Measurements from ENCODE around the gene TMEM63A.
"Not testable (repeated sequence)": the region's sequence is repeated elsewhere in the genome, so short reads cannot be mapped to it uniquely, and the experiment has no call there.

TMEM63A gene

DNA sequence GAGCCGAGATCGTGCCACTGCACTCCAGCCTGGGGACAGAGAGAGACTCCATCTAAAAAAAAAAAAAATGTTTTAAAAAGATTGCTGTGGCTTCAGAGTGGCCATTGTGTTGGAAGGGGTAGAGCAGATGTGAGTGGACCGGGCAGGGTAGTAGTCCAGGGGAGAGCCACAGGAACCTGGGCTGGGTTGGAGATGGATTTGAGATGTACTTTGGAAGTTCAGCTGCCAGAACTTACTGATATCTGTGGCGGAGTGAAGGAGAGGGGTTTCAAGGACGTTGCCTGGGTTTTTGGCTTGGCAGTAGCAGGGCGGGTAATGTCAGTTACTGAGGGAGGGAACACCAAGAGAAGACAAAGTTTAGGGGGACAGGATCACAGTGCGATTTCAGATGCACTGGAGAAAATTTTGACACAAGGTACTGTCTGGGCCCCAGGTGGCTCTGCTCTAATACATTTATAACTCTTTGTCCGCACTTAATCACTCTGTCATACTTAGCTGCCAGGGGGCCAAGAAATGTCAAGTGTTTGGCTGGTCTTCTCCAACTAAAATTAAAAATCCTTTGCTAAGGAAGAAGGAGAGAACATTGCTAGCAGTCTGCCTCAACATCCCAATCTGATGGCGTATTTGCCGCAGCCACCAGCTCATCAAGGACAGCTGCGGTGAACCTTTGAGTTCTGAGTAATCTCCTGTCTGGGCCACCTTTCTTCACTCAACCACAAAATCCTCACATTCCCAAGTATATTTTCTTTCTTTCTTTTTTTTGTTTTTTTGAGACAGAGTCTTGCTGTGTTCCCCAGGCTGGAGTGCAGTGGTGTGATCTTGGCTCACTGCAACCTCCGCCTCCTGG is 62.6 kb downstream of the TMEM63A start:
- Histone ChIP-seq H3K9me3 (ENCODE audit: insufficient read depth, low read depth, low read length) (no peaks in the 10 kb centered on the region), H3K4me3 (ENCODE audit: low read length) (no peak overlapping the region), H3K27ac (ENCODE audit: low read length) (peak overlapping the region; percentile 16), H3K27me3 (ENCODE audit: insufficient read depth, low read length) (no peaks in the 10 kb centered on the region), H3K9ac (ENCODE audit: low read depth, low read length) (no peak overlapping the region), H3K4me1 (ENCODE audit: insufficient read depth, low read length) (peaks cover 26% of the 10 kb centered on the region), H3K36me3 (ENCODE audit: insufficient read depth, low read depth, low read length) (no peaks in the 10 kb centered on the region)

DNA sequence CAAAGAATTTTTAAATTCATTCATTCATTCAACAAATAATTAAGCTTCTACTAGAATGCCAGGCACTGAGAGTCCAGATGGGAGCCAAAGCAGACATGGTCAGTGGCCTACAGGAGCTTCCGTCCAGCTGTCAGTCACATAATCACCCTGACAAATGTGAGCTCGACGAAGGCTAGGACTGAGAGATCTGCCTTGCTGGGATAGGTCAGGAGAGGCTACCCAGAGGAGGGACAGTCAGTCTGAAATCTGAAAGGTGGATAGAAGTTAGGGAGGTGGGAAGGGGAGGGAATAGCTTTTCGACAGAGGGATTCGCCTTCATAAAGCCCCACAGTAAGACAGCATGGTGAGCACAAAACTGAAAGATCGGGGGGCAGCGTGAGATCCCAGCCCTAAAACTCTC is 64.0 kb downstream of the TMEM63A start:
- Histone ChIP-seq H3K27ac (ENCODE audit: low read length) (peak overlapping the region; percentile 60), H3K4me3 (ENCODE audit: low read length) (no peak overlapping the region), H3K4me1 (ENCODE audit: insufficient read depth, low read length) (peaks cover 29% of the 10 kb centered on the region), H3K9me3 (ENCODE audit: insufficient read depth, low read depth, low read length) (no peaks in the 10 kb centered on the region), H3K36me3 (ENCODE audit: insufficient read depth, low read depth, low read length) (no peaks in the 10 kb centered on the region), H3K9ac (ENCODE audit: low read depth, low read length) (peak overlapping the region; percentile 63; the same call in 1 of the 2 replicates), H3K27me3 (ENCODE audit: insufficient read depth, low read length) (no peaks in the 10 kb centered on the region)

DNA sequence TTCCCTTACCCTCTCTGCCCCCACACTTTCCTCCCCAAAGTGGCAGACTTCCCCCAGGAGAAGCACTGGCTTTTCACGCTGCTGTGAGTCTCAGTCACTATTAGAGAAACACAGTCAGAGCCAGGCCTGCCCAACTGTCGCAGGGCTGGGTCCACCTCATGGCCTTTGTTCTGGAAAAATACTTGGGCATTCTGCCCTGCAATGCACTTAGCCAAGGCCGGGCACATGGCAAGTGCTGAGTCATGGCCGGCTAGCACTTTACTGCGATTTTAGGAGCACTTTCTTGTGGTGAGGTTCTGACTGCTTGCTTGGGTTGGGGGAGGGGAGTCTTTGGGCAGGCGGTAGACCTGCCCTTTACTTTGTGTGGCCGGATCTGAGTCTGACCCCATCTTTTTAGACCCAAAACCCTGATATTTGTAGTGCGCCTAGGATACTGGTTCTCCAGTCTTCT is 64.5 kb downstream of the TMEM63A start:
- H3K36me3 ChIP-seq (ENCODE audit: insufficient read depth, low read depth, low read length), result 0 out of 2 replicates have a peak, but pooled peaks cover 2% of the 10 kb centered on the region
- peak overlapping the region; percentile 63; the same call in 1 of the 2 replicates for H3K9ac ChIP-seq (ENCODE audit: low read depth, low read length)
- H3K9me3 ChIP-seq (ENCODE audit: insufficient read depth, low read depth, low read length), result no peaks in the 10 kb centered on the region
- peaks cover 35% of the 10 kb centered on the region for H3K4me1 ChIP-seq (ENCODE audit: insufficient read depth, low read length)
- no peak overlapping the region for H3K4me3 ChIP-seq (ENCODE audit: low read length)
- no peaks in the 10 kb centered on the region for H3K27me3 ChIP-seq (ENCODE audit: insufficient read depth, low read length)
- peak overlapping the region; percentile 60 for H3K27ac ChIP-seq (ENCODE audit: low read length)

DNA sequence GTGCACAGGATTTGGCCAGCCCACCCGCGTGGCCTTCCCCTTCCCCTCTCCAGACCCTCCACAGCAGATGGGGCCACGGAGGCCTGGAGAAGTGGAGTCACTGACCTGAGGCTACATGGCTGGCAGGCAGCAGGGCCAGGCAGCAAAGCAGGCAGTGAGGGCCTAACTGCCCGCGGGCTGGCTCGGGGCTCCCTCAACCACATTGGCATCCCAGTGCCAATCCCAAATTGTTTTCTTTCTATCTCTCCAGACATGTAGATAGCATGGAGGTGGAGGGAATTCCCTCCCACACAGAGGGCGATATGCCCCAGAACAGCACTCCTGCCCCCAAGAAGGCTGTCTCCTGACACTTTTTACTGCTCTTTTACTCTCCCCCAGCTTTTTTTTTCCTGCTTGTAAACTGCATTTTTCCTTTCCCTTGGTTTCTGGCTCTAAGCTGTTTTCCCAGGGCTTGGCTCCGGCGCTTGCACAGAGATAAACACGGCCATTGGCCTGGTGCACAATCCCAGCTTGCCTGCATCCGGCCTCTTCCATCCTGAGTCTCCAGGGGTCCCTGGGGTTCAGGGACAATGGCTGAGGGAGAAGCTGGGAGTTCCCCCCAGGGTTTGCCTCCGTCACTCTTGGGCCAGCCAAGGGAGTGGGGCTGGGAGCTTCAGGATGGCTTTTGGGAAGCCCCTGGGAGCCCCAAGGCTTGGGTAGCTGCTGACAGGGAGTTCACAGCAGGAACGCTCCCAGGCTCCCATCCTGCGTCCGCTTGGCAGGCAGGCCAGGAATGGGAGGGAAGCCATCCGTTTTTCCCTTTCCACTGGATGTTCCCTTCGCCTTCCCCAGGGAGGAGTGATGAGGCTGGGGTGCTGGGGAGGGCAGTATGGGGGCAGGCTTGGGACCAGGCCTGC is 65.3 kb downstream of the TMEM63A start:
- Histone ChIP-seq H3K4me3 (ENCODE audit: low read length) (no peak overlapping the region), H3K36me3 (ENCODE audit: insufficient read depth, low read depth, low read length) (0 out of 2 replicates have a peak, but pooled peaks cover 5% of the 10 kb centered on the region), H3K9ac (ENCODE audit: low read depth, low read length) (peak overlapping the region; percentile 63; the same call in 1 of the 2 replicates), H3K9me3 (ENCODE audit: insufficient read depth, low read depth, low read length) (no peaks in the 10 kb centered on the region), H3K27ac (ENCODE audit: low read length) (peak overlapping the region; percentile 60), H3K27me3 (ENCODE audit: insufficient read depth, low read length) (peaks cover 2% of the 10 kb centered on the region; the same call in 1 of the 2 replicates), H3K4me1 (ENCODE audit: insufficient read depth, low read length) (peaks cover 36% of the 10 kb centered on the region)

DNA sequence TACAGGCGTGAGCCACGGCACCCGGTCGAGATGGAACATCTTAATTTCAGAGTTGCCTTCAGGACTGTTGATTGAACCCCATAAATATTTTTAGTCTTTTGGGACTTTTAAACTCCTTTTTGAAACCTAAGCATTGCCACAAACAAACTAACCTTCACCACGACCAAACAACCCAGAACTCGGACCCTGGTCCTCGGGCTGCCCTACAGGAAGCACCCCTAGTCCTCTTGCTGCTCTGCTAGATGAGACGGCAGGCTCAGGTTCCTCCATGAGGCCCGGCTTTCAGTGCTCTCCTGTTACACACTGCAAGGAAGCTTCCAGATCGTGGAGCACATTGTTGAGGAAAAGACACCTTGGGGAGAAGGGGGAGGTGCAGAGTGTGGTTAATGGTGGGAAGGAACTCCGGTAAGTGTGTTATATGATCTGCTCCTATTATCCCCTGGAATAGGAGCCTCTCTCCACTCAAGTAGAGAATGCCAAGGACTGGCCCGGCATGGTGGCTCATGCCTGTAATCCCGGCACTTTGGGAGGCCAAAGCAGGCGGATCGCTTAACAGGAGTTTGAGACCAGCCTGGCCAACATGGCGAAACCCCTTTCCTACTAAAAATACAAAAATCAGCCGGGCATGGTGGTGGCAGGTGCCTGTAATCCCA is 66.5 kb downstream of the TMEM63A start:
- Histone ChIP-seq H3K27ac (ENCODE audit: low read length) (no peak overlapping the region), H3K9ac (ENCODE audit: low read depth, low read length) (no peak overlapping the region), H3K9me3 (ENCODE audit: insufficient read depth, low read depth, low read length) (no peaks in the 10 kb centered on the region), H3K27me3 (ENCODE audit: insufficient read depth, low read length) (peaks cover 14% of the 10 kb centered on the region), H3K36me3 (ENCODE audit: insufficient read depth, low read depth, low read length) (0 out of 2 replicates have a peak, but pooled peaks cover 5% of the 10 kb centered on the region), H3K4me1 (ENCODE audit: insufficient read depth, low read length) (peaks cover 44% of the 10 kb centered on the region), H3K4me3 (ENCODE audit: low read length) (no peak overlapping the region)

GRCh38 chr1:225815090-225815489 is 67.1 kb downstream of the TMEM63A start:
- H3K36me3 ChIP-seq (ENCODE audit: insufficient read depth, low read depth, low read length); H3K4me3 ChIP-seq (ENCODE audit: low read length); H3K9me3 ChIP-seq (ENCODE audit: insufficient read depth, low read depth, low read length); H3K9ac ChIP-seq (ENCODE audit: low read depth, low read length); H3K27ac ChIP-seq (ENCODE audit: low read length): not testable (repeated sequence)
- Histone ChIP-seq H3K27me3 (ENCODE audit: insufficient read depth, low read length) (peaks cover 15% of the 10 kb centered on the region), H3K4me1 (ENCODE audit: insufficient read depth, low read length) (peaks cover 44% of the 10 kb centered on the region)

- Histone ChIP-seq H3K27ac (ENCODE audit: low read length) (no peak overlapping the region), H3K4me3 (ENCODE audit: low read length) (no peak overlapping the region), H3K4me1 (ENCODE audit: insufficient read depth, low read length) (peaks cover 44% of the 10 kb centered on the region), H3K9me3 (ENCODE audit: insufficient read depth, low read depth, low read length) (no peaks in the 10 kb centered on the region), H3K36me3 (ENCODE audit: insufficient read depth, low read depth, low read length) (0 out of 2 replicates have a peak, but pooled peaks cover 5% of the 10 kb centered on the region), H3K9ac (ENCODE audit: low read depth, low read length) (no peak overlapping the region), H3K27me3 (ENCODE audit: insufficient read depth, low read length) (peaks cover 17% of the 10 kb centered on the region)
Observed at GRCh38 chr1:225814381-225814780, 67.8 kb downstream of the TMEM63A start.

- peaks cover 26% of the 10 kb centered on the region for H3K27me3 ChIP-seq (ENCODE audit: insufficient read depth, low read length)
- H3K9me3 ChIP-seq (ENCODE audit: insufficient read depth, low read depth, low read length), result no peaks in the 10 kb centered on the region
- H3K9ac ChIP-seq (ENCODE audit: low read depth, low read length), result no peak overlapping the region
- H3K27ac ChIP-seq (ENCODE audit: low read length), result no peak overlapping the region
- 0 out of 2 replicates have a peak, but pooled peaks cover 5% of the 10 kb centered on the region for H3K36me3 ChIP-seq (ENCODE audit: insufficient read depth, low read depth, low read length)
- no peak overlapping the region for H3K4me3 ChIP-seq (ENCODE audit: low read length)
- H3K4me1 ChIP-seq (ENCODE audit: insufficient read depth, low read length), result peaks cover 42% of the 10 kb centered on the region
Observed at GRCh38 chr1:225813214-225813964, 68.8 kb downstream of the TMEM63A start.

GRCh38 chr1:225812488-225813213 is 69.5 kb downstream of the TMEM63A start:
- Histone ChIP-seq H3K9me3 (ENCODE audit: insufficient read depth, low read depth, low read length) (no peaks in the 10 kb centered on the region), H3K27ac (ENCODE audit: low read length) (no peak overlapping the region), H3K36me3 (ENCODE audit: insufficient read depth, low read depth, low read length) (0 out of 2 replicates have a peak, but pooled peaks cover 5% of the 10 kb centered on the region), H3K4me3 (ENCODE audit: low read length) (no peak overlapping the region), H3K9ac (ENCODE audit: low read depth, low read length) (no peak overlapping the region), H3K27me3 (ENCODE audit: insufficient read depth, low read length) (peaks cover 26% of the 10 kb centered on the region), H3K4me1 (ENCODE audit: insufficient read depth, low read length) (peaks cover 34% of the 10 kb centered on the region)
